ENCODE data around the gene SHB.
"Not testable (repeated sequence)": the region's sequence is repeated elsewhere in the genome, so short reads cannot be mapped to it uniquely, and the experiment has no call there.

The SHB gene

DNA sequence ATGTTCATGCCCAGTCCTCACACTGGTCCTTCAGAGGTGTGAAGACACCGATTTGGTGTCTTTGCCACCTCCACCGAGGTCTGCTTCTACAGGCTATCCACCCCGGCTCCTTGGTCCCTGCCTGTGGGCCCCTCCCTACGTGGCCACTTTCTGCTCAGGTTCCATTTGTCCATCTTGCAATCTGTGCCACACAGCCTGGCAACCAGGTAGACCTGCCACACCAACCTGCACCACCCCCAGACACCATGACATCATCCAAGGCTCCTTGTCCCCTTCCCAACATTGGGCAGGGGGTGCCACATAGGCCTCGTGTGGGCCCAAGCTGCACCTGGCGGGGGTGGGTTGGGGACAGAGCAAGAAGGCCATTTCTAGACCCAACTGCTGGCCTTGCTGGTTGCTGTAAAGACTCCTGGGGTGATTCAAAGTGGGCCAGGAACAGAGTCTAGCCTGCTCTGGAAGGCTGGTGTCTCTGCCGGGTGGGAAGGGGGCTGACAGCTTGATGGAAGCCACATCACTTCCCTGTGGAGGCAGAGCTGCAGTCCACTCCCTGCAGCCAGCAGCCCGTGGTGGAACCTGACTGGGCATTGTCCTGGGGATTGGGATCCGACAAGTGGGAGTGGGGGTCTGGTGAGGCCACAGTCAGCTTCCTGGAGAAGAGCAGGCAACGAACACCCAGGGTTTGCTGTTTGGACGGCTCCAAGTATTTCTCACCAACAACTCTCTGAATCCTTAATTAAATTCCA lies 99.3 kb downstream of the SHB start:
- DNase-seq (ENCODE audit: low read depth): no peak

DNA sequence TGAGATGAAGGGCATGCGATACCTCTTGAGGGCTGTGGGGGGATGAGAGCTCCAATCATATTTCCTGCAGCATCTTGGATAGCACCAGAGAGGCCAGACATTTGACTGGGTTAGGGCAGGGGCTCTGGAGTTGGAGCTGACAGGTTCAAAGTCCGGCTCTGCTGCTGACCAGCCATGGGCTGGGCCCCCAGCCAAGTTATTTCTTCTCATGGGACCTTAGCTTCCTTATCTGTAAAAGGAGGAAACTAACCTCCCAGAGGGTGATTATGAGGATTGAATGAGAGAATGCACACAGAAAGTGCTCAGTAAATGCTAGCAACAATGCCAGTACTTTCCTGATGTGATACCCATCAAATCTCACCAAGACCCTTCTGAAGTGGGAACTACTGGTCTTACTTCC lies 99.9 kb downstream of the SHB start:
- DNase-seq (ENCODE audit: low read depth): no peak

DNA sequence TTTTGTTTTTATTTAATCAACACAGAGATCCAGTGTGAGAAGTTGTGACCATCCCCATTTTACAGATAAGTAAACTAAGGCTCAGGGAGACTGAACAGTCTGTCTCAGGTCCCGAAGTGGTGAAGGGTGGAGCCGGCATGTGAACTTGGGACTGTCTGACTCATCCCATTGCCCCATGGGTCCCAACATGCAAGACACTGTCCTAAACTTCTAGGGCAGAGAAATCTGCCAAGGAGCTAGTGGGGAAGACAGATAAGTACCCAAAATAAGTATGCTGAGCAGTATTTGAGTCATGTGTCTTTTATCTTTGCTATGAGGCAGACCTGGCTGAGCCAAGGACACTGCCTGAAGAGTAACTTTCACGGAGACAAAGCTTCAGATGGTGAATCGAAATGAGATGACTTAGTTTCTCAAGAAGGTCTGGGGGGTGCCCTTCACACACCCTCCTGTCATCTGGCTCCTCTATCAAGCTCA lies 100.8 kb downstream of the SHB start:
- DNase-seq (ENCODE audit: low read depth): peak; percentile 57

DNA sequence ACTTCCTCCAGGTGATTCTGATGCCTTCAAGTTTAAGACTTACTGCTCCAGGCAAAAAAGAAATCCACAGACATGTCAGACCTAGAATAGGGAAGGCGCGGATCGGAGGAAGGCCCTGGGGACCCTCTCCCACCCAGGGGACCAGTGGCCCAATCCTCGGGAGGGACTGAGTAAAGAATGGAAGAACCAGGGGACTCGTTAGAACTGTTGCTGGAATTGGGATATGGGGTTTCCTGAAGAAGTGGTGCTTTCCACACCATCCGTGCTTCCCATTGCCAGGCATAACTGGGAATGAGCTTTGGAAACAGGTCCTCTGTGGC lies 101.3 kb downstream of the SHB start:
- no peak for DNase-seq (ENCODE audit: low read depth)

DNA sequence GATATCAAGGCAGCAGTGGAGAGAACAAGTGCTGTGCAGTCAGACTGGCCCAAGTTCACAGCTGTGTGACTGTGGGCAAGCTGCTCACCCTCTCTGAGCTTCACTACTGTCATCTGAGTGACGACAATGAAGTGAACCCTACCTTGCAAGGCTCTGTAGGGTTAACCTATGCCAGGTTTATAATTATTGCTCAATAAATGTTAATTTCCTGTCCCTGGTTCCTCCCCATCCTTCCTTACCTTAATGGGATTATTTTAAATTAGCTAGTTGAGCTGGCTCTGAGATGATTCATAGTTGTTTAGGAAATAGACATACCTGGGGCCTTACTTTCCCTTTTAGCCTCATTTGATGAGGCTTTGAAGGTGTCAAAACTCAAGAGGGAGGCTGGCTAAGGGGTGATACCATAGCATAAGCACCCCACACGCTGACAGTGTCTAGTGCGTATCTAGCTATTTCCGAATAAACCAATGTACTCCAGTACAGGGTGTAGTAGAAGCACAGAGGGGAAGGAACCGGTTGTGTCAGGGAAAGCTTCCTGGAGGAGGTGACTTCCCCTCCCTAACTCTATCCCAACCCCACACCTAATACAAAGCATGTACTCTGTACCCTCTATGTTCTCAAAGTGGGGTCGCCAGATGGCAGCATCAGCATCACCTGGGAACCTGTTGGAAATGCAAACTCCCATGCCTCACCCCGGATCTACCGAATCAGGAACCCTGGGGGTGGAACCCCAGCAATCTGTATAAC lies 101.8 kb downstream of the SHB start:
- no peak for DNase-seq (ENCODE audit: low read depth)

DNA sequence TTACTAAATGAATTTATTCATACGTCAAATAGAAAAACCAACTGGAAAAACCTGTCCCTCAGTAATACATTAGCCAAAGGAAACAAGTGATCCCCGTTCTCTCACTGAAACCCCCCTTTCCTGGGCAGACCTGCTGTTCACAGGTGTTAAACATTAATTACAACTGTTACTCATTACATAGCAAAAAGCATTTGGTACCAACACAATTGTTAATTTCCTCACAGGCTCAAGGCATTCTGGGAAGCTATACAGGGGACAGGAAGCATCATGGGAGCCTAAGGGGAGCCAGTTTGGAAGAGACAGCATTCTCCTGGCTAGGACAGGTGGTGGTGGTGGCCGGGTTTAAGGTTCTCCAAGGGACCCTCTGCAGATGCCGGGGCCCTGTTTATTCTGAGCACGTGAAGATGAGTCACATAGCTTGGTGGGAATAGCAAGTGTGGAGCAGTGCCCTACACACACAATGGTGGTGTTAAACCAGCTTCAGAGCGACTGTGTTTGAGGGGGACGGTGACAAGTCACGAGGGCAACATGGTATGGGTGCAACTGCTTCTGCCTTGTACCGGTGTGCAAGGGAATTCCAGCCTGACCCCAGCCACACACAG lies 102.5 kb downstream of the SHB start:
- DNase-seq (ENCODE audit: low read depth): no peak

DNA sequence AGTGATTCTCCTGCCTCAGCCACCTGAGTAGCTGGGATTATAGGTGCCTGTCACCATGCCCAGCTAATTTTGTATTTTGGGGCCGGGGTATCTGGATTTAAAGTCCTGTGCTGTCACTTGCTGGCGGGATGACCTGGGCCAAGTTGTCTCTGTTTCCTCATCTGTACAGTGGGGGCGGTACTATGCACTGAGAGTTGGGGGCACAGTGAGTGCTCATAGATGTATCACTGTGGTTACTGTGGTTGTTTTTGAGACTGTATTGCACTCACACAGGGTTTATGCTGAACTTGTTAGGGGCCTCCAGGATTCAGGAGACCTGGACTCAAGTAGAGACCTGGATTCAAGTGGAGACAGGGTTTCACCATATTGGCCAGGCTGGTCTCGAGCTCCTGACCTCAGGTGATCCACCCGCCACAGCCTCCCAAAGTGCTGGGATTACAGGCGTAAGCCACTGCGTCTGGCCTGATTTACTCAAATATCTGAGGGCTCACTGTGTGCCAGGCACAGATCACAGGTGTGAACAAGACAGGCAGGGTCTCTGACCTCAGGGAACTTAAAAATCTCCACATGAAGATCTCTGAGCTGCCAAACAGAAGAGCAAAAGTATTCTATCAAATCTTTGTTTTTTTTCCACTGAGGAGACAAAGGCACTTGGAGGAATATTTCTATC lies 103.2 kb downstream of the SHB start:
- DNase-seq (ENCODE audit: low read depth): not testable (repeated sequence)

DNA sequence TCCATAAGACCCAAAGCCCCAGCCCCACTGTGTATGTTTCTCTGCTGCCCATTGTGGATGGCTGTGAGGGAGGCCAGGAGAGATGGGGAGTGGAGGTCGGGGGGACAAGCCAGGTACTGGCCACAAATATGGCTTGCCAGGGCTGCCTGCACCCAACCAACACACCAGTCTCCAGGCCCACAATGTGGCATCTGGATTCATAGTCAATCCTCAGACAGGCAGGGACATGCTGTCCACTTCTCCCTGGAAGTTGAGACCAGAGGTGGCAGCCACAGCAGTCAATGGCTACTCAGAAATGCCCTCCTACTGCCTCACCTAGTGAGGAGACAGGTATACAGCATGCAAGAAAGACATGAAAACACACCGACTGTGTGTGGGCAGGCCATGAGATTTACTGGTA lies 103.9 kb downstream of the SHB start:
- DNase-seq (ENCODE audit: low read depth): no peak

DNA sequence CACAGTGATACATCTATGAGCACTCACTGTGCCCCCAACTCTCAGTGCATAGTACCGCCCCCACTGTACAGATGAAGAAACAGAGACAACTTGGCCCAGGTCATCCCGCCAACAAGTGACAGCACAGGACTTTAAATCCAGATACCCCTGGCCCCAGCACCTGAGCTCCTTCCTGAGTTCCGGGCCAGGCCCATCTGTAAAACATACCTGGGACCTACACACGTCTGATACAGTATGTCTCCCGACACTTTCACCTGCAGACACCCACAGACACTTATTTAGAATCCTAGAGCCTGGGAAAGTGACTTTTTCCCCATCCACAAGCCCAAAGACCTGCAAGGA lies 104.3 kb downstream of the SHB start:
- DNase-seq (ENCODE audit: low read depth): no peak

DNA sequence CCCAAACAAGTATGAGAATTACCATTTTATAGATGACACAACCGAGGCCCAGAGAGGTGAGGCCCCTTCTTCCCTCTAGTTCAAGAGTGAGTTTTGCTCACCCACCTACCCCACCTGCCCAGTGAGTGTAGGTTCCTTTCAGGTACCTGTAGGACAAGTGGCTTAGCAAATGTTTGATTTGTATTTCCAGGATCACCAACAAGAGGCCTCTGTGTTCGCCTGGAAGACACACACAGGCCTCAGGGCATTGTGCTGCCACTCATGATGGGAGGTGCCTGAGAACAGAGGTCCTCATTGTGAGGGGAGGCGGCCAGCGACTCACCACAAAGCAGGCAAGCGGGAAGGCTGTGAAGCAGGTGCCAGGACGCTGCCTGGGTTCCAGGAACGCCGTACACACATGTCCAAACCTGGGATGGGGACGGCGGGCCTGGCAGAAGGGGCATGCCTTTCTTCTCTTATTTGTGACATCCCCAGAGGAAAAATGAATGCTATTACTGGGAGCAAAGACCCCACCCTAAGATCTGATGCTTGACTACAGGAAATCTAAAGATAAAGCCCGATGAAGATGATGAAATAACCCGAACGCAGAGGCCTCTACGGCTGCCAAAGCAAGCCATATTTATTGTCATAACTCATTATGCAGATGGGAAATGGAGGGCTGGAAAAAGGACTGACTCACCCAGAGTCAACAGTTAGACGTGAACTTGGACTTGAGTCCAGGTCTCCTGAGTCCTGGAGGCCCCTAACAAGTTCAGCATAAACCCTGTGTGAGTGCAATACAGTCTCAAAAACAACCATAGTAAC lies 104.9 kb downstream of the SHB start:
- DNase-seq (ENCODE audit: low read depth): peak; percentile 81

DNA sequence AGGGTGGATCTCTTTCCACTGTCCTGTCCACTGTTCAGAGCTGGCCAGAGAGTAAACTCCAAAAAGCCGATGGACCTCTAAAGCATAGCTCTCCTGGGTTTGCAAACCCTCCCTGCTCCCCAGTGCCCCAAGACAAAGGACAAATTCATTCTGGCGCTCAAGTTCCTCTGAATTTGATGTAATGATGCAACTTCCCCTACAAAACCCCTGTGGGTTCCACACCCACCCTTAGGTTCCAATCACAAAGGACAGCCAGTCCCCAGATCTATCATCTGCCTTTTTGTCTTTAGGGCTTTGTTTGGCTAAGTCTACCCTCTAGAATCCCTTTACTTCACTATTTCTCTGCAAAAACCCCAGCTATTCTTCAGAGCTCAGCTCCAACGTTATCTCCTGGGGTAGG lies 107.7 kb downstream of the SHB start:
- no peak for DNase-seq (ENCODE audit: low read depth)

DNA sequence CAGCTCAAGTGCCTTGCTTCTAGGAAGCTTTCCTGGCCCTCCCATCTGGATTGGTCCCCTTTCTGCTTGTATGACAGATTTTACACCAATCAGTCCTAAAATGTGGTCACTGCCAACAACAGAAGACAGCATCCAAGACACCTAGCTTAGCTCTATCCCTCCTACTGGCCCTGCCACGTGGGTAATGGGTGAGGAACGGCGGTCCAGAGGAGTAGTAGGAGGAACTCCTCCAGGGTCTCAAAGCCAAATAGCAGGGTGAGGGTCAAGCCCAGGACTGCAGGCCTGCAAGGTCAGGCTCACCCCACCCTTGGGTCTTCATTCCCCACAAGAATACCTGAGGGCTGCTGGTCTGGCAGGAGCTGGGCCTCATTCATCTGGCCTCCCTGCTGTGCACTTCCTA lies 108.4 kb downstream of the SHB start:
- DNase-seq (ENCODE audit: low read depth): no peak

DNA sequence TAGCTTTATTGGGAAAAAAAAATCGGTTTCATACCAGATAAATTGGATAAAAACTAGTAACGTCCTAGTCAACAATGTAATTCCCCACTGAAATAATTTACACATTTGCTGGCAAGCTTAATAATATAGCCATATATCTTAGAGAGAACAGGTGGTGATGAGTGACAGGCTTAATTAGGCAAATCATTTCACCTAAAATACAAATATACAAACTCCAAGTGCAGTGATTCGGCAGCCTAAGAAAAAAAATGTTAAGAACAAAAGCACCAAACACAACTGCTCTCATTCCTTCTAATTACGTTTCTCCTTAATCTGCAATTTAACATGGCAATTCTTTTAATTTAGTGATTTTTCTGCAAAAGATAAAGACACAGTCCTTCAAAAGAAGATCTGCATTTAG lies 109.1 kb downstream of the SHB start:
- DNase-seq (ENCODE audit: low read depth): no peak

DNA sequence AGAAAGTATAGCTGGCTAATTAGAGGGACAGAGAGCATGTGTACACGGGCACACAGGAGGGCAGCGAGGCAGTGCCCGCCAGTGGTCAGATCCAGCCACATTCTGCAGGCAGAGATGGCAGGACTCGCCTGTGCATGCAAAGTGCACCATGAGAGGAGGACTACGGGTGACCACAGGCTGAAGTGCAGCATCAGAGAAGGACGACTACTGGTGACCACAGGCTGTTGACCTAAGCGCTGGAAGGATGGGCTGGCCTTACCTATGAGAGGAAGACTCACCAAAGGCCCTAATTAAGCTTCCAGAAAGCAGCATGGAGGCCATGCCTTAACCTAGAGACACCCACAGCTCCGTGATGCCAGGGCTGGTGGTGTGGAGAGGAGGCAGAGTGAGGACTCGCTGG lies 110.9 kb downstream of the SHB start:
- no peak for DNase-seq (ENCODE audit: low read depth)

DNA sequence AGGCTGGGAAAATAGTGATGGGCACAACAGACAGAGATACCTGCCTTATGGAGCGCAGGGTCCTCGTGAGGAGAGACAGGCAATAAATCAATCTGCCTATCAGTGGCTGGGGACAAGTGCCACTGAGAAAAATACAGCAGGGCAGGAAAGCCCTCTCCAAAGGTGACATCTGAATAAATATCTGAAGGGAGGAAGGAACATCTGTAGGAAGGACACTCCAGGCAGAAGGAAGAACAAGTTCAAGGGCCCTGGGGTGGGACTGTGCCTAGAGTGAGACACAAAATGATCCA lies 111.4 kb downstream of the SHB start:
- DNase-seq (ENCODE audit: low read depth): no peak

DNA sequence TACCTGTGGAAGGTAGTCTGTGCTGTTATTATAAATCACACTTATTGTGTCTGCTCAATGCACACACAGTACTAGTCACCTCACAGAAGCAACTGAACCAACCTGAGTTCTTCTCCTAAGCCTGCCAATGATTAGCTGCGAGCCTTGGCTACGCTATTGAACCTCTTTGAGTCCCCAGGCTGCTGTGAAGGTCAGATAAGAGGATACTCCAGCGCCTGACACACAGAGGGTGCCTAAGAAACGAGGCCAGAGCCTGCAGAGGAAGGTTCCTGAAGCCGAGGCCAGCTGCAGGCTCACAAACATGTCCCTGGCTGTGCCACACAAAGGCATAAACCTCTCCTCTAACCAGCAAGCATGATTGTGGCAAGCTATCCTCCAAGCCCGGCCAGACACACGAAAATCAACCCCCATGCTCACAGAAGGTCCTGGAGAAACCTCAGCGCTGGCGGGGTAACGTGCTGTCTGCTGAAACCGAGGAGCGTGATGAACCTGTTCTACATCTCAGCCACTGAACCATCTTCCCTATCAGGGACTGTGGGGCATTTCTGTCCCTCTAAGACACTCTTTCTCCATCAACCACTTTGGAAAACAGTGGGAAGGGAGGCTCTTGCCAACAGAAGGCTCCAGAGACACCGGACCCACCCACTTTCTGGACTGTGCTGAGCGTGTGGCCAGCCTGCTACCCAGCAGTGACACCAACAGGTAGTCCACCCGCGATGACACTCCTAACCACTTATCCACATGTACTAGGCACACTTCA lies 111.9 kb downstream of the SHB start:
- no peak for DNase-seq (ENCODE audit: low read depth)

DNA sequence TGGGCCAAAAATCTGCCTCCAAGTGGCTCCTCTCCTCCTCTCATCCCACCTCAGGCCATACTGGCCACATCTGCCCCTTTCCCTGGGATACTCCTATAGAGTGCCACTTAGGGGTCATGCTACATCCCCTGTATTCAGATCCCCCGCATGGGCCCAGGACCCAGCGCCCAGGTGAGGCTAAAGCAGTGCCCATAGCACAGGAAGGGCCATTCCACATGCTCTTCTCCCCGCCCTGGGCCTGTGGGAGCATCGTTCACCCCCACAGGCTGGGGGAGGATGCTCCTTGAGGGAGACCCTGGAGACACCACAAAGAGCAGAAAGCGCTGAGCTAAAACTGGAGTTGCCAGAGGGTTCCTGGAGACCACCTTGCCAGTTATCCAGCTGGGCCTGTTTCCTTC lies 112.6 kb downstream of the SHB start:
- DNase-seq (ENCODE audit: low read depth): no peak

DNA sequence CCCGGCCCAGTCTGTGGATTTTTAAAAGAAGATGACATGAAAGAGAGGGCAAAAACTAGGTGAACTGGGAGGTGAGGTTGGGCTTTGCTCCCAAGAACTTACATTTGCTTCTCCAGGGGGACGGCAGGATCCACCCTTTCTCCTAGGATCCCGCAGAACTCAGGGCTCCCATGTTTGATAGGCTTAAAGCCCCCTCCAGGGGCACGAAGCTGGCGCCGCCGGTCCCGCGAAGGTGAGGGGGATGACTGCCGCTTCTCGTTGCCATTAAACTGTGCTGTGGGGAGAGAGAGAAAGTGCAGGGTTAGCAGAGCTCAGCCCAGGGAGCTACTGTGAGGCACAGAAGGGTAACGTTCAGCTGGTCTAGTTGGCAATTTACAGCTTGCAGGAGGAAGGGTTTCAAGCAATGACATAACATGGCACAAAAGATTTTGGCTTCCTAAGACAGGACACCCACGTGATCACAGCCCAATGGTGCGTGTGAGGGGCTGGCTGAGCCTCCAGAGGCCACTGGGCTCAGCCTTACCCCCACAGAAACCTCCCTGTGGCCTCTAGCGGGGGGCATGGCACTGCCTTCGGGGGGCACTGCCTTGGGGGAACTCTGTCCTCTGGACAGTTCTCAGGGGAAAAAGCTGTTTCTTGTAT lies 113.1 kb downstream of the SHB start:
- no peak for DNase-seq (ENCODE audit: low read depth)

DNA sequence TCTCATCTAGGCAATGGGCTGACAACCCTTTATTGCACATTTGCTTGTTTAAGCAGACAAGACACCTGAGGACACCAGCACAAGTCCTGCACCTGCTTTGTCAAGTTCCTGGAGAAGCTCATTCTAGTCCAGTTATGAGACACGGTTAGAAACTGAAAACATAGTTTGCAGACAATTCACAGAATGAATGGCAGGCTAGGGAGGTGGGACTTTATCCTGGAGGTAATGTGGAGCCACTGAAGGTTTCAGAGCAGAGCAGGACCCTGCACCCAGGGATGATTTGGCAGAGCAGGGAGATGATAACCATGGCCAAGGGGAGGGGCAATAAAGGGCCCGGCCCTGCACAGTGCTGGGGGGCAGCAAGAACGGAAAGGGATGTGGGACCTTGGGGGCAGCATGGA lies 114.4 kb downstream of the SHB start:
- DNase-seq (ENCODE audit: low read depth): no peak

DNA sequence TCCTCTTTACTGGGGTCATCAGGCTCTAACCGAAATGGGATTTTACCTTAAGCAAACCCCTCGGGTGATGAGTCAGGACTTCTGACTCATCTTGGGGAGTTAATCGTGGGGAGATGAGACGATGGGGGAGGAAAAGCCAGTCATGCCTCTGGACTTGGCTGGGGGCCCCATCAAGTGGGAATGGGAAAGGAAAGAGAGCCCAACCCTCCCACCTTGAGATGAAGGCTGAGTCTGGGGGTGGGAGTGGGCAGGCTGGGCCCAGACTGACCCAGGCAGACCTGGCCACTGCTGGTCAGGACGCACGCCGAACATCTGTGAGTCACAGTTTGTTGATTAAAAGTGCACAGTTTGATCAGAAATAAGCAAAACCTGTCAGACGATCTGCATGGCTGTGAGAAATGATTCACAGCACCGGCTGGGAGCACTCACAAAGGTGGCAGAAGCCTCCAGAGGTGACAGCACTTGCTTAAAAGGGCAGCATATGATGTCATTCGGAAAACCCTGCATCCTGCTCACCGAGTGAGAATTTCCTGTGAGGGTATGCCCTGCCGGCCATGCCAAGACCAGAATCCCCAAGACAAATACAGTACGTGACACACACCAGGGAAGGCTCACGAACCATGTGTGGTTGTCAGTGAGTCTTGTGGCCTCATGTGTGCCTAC lies 115.1 kb downstream of the SHB start:
- DNase-seq (ENCODE audit: low read depth): peak; percentile 82
